HEK293T (cell line): ENCODE data around the gene C1orf174.

Experiments
- CTCF ChIA-PET: fragments of 350-600 bp; formaldehyde crosslinking; extraction: SDS; loops from one replicate; lab custom pipeline; 2021; ENCODE audit warnings: antibody characterized with exemption, inconsistent platforms; lab: Yijun Ruan, JAX
- POLR2A ChIA-PET: fragments of 350-600 bp; formaldehyde crosslinking; extraction: SDS; loops from one replicate; lab custom pipeline; 2020; ENCODE audit warnings: antibody characterized with exemption, inconsistent platforms; lab: Yijun Ruan, JAX
- DNase-seq: peaks from one replicate; pipeline ENCODE4 v3.0.0; 2012; ENCODE audit warnings: mixed read lengths; ENCODE audit errors: extremely low spot score
- ARNT ChIP-seq: fragments of 450-650 bp; IDR thresholded peaks from 2 replicates; pipeline ENCODE4 v1.6.1; 2017; ENCODE audit warnings: mild to moderate bottlenecking
- BHLHE40 ChIP-seq: fragments of 450-650 bp; IDR thresholded peaks from 2 replicates; pipeline ENCODE4 v1.6.1; 2016; ENCODE audit warnings: mild to moderate bottlenecking, moderate library complexity, borderline replicate concordance
- CTBP1 ChIP-seq: fragments of 450-650 bp; IDR thresholded peaks from 2 replicates; pipeline ENCODE4 v1.6.1; 2016; ENCODE audit warnings: borderline replicate concordance
- ELF4 ChIP-seq: fragments of 450-650 bp; IDR thresholded peaks from 2 replicates; pipeline ENCODE4 v1.6.1; 2017; ENCODE audit warnings: antibody characterized with exemption
- FOXA1 ChIP-seq: fragments of 450-650 bp; IDR thresholded peaks from 2 replicates; pipeline ENCODE4 v1.6.1; 2016; ENCODE audit warnings: mild to moderate bottlenecking
- FOXK2 ChIP-seq: fragments of 450-650 bp; IDR thresholded peaks from 2 replicates; pipeline ENCODE4 v1.6.1; 2016; ENCODE audit warnings: mild to moderate bottlenecking
- FOXM1 ChIP-seq: fragments of 450-650 bp; IDR thresholded peaks from 2 replicates; pipeline ENCODE4 v1.6.1; 2017; ENCODE audit warnings: mild to moderate bottlenecking, borderline replicate concordance
- HDGF ChIP-seq: fragments of 450-650 bp; IDR thresholded peaks from 2 replicates; pipeline ENCODE4 v1.6.1; 2017; ENCODE audit warnings: antibody characterized with exemption, borderline replicate concordance
- L3MBTL2 ChIP-seq: fragments of 450-650 bp; conservative IDR thresholded peaks from 2 replicates; pipeline ENCODE4 v1.6.1; 2016; ENCODE audit warnings: mild to moderate bottlenecking
- LEF1 ChIP-seq: fragments of 450-650 bp; IDR thresholded peaks from 2 replicates; pipeline ENCODE4 v1.6.1; 2017; ENCODE audit warnings: mild to moderate bottlenecking, borderline replicate concordance
- NFRKB ChIP-seq: fragments of 450-650 bp; IDR thresholded peaks from 2 replicates; pipeline ENCODE4 v1.6.1; 2016; ENCODE audit warnings: mild to moderate bottlenecking, moderate library complexity
- SP1 ChIP-seq: fragments of 450-650 bp; IDR thresholded peaks from 2 replicates; pipeline ENCODE4 v1.6.1; 2017
- SUZ12 ChIP-seq: fragments of 450-650 bp; IDR thresholded peaks from 2 replicates; pipeline ENCODE4 v1.6.1; 2016; ENCODE audit warnings: mild to moderate bottlenecking
- TARDBP ChIP-seq: fragments of 450-650 bp; IDR thresholded peaks from 2 replicates; pipeline ENCODE4 v1.6.1; 2016
- ZNF384 ChIP-seq: fragments of 450-650 bp; IDR thresholded peaks from 2 replicates; pipeline ENCODE4 v1.6.1; 2016
- TF ChIP-seq, protein P1 (sequence below): fragments of 450-650 bp; IDR thresholded peaks from 2 replicates; pipeline ENCODE4 v1.6.1; 2016

C1orf174 gene

DNA sequence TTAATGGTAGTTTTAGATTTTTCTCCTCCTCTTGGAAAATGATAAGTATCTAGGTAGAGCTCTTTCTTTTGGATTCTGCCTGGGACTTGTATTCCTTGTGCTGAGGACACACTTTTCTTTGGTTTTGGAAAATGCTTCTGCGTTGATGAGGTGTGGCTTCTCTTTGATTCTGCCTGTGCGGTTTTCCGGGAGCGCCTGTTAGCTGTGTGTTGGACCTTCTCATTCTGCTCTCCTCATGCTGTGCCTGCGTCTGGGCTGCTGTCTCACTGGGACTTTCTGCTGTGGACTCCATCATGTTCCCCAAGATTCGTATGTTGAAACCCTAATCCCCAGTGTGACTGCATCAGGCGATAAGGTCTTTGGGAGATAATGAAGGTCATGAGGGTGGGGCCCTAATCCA, 21.0 kb downstream of the C1orf174 start:
- DNase-seq = no peak
- ChIA-PET POLR2A (no interaction called here), CTCF (no interaction called here)
- TF ChIP-seq FOXM1 = no peak

DNA sequence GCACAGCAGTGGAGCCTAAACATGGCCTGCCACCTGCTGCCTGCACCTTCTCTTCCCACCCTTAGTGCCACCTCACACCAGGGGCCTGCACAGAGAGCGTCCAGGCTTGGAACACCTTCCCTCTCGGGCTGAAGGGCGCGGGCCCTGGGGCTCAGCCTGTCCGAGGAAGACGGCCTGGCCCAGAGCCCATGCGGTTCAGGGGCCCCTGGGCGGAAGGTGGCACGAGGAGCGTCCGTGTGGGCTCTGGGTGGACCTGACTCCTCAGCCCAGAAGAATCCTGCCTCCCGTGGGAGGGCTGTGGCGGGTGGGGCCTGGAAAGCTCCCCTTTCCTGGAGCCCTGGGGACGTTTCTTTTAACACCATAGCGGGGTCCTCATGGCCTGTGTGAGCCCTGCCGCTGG, 23.4 kb downstream of the C1orf174 start:
- CTCF ChIA-PET = no interaction called here
- no peak for TF ChIP-seq BHLHE40
- DNase-seq = no peak
- POLR2A ChIA-PET = no interaction called here

DNA sequence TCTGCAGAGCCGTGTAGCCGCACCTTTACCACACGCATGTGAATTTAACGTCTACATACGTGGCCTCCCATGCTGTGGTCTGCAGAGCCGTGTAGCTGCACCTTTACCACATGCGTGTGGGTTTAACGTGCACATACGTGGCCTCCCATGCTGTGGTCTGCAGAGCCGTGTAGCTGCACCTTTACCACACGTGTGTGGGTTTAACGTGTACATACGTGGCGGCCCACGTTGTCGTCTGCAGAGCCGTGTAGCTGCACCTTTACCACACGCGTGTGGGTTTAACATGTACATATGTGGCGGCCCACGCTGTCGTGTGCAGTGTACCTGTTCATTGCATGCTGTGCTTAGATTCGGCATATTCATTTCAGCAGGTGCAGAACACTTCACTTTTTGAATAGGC, 25.3 kb downstream of the C1orf174 start:
- ChIA-PET POLR2A (no interaction called here), CTCF (no interaction called here)
- TF ChIP-seq LEF1 (no peak), TARDBP (no peak), FOXM1 (no peak), NFRKB (no peak), ARNT (no peak), SUZ12 (no peak), ELF4 (no peak), SP1 (no peak), HDGF (no peak), CTBP1 (no peak), FOXA1 (no peak), L3MBTL2 (no peak), BHLHE40 (no peak), FOXK2 (no peak), ZNF384 (no peak)
- TF ChIP-seq, protein P1, sequence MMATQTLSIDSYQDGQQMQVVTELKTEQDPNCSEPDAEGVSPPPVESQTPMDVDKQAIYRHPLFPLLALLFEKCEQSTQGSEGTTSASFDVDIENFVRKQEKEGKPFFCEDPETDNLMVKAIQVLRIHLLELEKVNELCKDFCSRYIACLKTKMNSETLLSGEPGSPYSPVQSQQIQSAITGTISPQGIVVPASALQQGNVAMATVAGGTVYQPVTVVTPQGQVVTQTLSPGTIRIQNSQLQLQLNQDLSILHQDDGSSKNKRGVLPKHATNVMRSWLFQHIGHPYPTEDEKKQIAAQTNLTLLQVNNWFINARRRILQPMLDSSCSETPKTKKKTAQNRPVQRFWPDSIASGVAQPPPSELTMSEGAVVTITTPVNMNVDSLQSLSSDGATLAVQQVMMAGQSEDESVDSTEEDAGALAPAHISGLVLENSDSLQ = no peak
- DNase-seq = no peak

DNA sequence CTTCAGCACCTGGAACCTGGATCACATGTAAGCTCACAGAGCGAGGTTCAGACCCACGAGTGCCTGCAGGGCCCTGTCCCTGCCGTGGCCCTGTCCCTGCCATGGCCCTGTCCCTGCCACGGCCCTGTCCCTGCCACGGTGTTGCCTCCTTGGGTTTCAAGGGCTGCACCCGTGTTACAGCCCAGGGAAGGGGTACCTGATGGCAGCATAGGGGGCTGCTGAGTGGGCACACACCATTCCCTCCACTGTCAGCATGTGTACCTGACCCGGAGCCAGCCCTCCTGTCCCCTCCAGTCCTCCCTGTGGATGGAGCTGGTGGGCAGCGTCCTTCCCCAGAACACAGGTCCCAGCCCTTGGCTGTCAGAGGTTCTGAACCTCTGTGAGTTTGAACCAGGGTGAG, 27.5 kb downstream of the C1orf174 start:
- ChIA-PET CTCF (no interaction called here), POLR2A (no interaction called here)
- TF ChIP-seq SP1 (no peak), BHLHE40 (no peak), CTBP1 (no peak), ARNT (no peak), FOXK2 (no peak), L3MBTL2 (no peak), SUZ12 (no peak), FOXM1 (no peak), ZNF384 (no peak), NFRKB (no peak), TARDBP (no peak), ELF4 (no peak)
- TF ChIP-seq, protein P1 = no peak
- no peak for DNase-seq

DNA sequence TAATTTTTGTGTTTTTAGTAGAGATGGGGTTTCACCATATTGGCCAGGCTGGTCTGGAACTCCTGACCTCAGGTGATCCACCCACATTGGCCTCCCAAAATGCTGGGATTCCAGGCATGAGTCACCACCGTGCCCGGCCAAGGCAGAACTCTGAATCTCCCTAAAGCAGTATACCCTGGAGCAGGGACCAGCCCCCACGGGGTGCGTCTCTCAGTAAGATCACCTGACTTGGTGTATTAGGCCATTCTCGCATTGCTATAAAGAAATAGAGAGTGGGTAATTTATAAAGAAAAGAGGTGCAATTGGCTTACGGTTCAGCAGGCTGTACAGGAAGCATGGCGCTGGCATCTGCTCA, 28.6 kb downstream of the C1orf174 start:
- CTCF ChIA-PET = no interaction called here
- TF ChIP-seq L3MBTL2 (no peak), SP1 (no peak), BHLHE40 (no peak), NFRKB (no peak), ARNT (no peak), ZNF384 (no peak), LEF1 (no peak), FOXM1 (no peak), ELF4 (no peak), CTBP1 (no peak), FOXK2 (no peak), HDGF (no peak), TARDBP (no peak)
- POLR2A ChIA-PET = no interaction called here
- no peak for DNase-seq

DNA sequence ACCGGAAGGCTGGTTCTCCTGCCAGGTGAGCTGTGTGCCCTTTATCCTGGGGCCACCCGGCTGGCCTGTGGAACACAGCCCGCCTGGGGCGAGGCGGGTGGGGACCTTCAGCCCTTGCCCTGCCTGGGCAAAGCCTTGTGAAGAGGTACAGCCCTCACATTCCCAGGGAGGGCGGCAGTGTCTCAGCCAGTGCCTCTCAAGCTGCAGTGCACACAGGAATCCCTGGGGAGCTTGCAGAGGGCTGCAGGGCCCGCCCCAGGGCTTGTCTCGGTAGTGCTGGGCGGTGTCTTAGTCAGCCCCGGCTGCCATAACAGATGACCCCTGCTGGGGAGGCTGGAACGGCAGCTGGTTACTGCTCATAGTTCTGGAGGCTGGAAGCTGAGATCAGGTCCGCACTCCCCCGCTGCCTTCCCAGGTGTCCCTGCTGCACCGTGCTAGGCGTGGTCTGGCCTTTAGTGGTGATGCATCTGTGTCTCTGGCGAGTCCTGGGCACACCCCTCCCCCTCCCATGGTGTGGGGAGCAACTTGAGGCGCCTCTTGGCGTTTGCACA, 30.2 kb downstream of the C1orf174 start:
- TF ChIP-seq BHLHE40 (no peak), FOXA1 (no peak), LEF1 (no peak), FOXM1 (no peak), SUZ12 (no peak)
- TF ChIP-seq, protein P1 = no peak
- DNase-seq = peak; percentile 21
- POLR2A ChIA-PET = no interaction called here
- CTCF ChIA-PET = no interaction called here

DNA sequence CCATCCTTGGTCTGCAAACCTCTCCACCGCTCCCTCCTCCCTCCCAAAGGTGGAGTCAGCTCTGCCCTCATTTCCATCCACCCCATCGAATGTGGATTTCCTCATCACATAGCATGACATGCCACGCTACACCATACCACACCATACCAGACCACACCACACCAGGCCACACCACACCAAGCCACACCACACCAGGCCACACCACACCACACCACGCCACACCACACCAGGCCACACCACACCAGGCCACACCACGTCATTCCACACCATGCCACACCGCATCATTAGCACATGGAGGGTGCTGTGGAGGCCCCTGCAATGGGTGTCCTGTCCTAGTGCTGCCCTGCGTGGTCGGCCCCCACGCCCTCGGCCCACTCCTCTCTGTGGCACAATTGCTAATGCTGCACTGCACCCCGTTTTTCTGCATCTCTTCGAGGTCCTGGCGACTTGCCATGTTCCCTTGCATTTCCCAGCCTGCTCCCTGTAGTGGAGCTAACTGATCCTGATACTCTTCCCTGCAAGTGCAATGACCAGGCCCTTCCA, 31.5 kb downstream of the C1orf174 start:
- TF ChIP-seq FOXA1 (no peak), FOXK2 (no peak), NFRKB (no peak), ARNT (no peak), HDGF (no peak), ZNF384 (no peak), L3MBTL2 (no peak), FOXM1 (no peak), TARDBP (no peak), LEF1 (no peak), CTBP1 (no peak), BHLHE40 (no peak), ELF4 (no peak), SUZ12 (no peak), SP1 (no peak)
- TF ChIP-seq, protein P1 = no peak
- ChIA-PET CTCF (no interaction called here), POLR2A (no interaction called here)
- DNase-seq = no peak
